Sigmoid colon (tissue), 7 donors: ENCODE data around the gene TSPYL6. TPM values are rescaled to one million over a fixed set of nuclear protein-coding genes. Genes with fewer than 3 reads are reported as not detected.

Experiments
- DNase-seq: peaks from one replicate; pipeline ENCODE4 v3.0.0-alpha.2; 2019
- H3K27ac ChIP-seq, 4 donors: fragments of 200-600 bp; sonication (generic); one replicate each; pipeline ENCODE4 v1.5.1; 2016 to 2019; ENCODE audit warnings: mild to moderate bottlenecking in 1 of 4
- H3K27me3 ChIP-seq, 3 donors: fragments of 200-600 bp; sonication (generic); one replicate each; pipeline ENCODE4 v1.5.1; 2019; ENCODE audit warnings: mild to moderate bottlenecking in 1 of 3
- H3K36me3 ChIP-seq, 4 donors: fragments of 200-600 bp; sonication (generic); one replicate each; pipeline ENCODE4 v1.5.1; 2016 to 2019
- H3K4me1 ChIP-seq, 4 donors: fragments of 200-600 bp; sonication (generic); one replicate each; pipeline ENCODE4 v1.5.1; 2017 to 2019
- H3K4me3 ChIP-seq, 4 donors: fragments of 200-600 bp; sonication (generic); one replicate each; pipeline ENCODE4 v1.5.1; 2017 to 2019; ENCODE audit warnings: mild to moderate bottlenecking in 2 of 4, moderate library complexity in 1 of 4
- H3K9me3 ChIP-seq, 4 donors: fragments of 200-600 bp in 3 of 4; sonication (generic) in 3 of 4; one replicate each; pipeline versions ENCODE4 v1.5.1 to v1.6.1; 2013 to 2019
- CTCF ChIP-seq, 4 experiments: fragments of 450-650 bp in 3 of 4; fragments of 200-600 bp in 1 of 4; IDR thresholded peaks; one replicate each; pipeline ENCODE4 v1.5.1; 2016 to 2019; ENCODE audit warnings: antibody characterized with exemption in 4 of 4, mild to moderate bottlenecking in 3 of 4, moderate library complexity in 2 of 4
- EP300 ChIP-seq, 4 donors: sonication (generic); formaldehyde crosslinking; IDR thresholded peaks; one replicate each; pipeline ENCODE4 v1.6.1; 2017; ENCODE audit warnings: antibody characterized with exemption in 4 of 4
- POLR2A ChIP-seq, 2 donors: fragments of 450-650 bp; IDR thresholded peaks; one replicate each; pipeline ENCODE4 v1.6.1; 2016; ENCODE audit warnings: antibody characterized with exemption in 2 of 2, mild to moderate bottlenecking in 2 of 2, moderate library complexity in 2 of 2
- POLR2AphosphoS5 ChIP-seq, 4 donors: sonication (generic); formaldehyde crosslinking; IDR thresholded peaks; one replicate each; pipeline ENCODE4 v1.6.1; 2017; ENCODE audit warnings: antibody characterized with exemption in 4 of 4
- WGBS, 2 donors: extraction: QIAGEN DNeasy Blood & Tissue Kit; methylation state at CpG; one replicate each; pipeline ENCODE4 v1.1.7; 2013; 5-methylcytosine and 5-hydroxymethylcytosine counted together
- intact Hi-C: fragments of 100-400 bp; cut with DNase I; formaldehyde crosslinking; loops from one replicate; pipeline ENCODE4 v1.15.1; 2023
- polyA plus RNA-seq, 3 donors: library from polyadenylated mRNA; stranded (reverse); fragments of 200-250 nt; gene quantifications; one replicate each; pipeline ENCODE4 v1.2.3, GENCODE V29; 2013
- total RNA-seq, 4 donors: library from RNA; depleted of rRNA; stranded (reverse); fragments of >200 nt; gene quantifications; one replicate each; pipeline ENCODE4 v1.1.0, GENCODE V29; 2016
- donor health status: healthy with polysubstance abuse.
- donor health status: Bipolar disorder and iron deficiency.
- donor health status: healthy.

The TSPYL6 gene
- total and polyA plus RNA-seq, 7 donors, result 0.16 TPM; not detected in 6

- Histone ChIP-seq H3K9me3 (no peaks in the 10 kb centered on the region), H3K36me3 (no peaks in the 10 kb centered on the region), H3K27ac (no peak overlapping the region), H3K4me3 (no peak overlapping the region), H3K27me3 (no peaks in the 10 kb centered on the region), H3K4me1 (peaks cover 0 to 9% (median 0%) of the 10 kb centered on the region in 4 donors)
- intact Hi-C loops, result no loop called here
- TF ChIP-seq EP300 (IDR thresholded peaks at IDR 0.05), result no peak
- no peak for TF ChIP-seq POLR2A (IDR thresholded peaks at IDR 0.05)
- TF ChIP-seq POLR2AphosphoS5 (IDR thresholded peaks at IDR 0.05), result no peak
- no peak for TF ChIP-seq CTCF (IDR thresholded peaks at IDR 0.05)
- no peak for DNase-seq
- WGBS, 2 donors, result 96 to 97% methylated on average over 2 of the region's 2 CpGs
Observed at GRCh38 chr2:54260241-54260595, 4.2 kb upstream of the TSPYL6 start.

- H3K4me3 ChIP-seq, result no peak overlapping the region
- no peaks in the 10 kb centered on the region for H3K27me3 ChIP-seq
- intact Hi-C loops, result no loop called here
- H3K36me3 ChIP-seq, result no peaks in the 10 kb centered on the region
- peaks cover 0 to 9% (median 0%) of the 10 kb centered on the region in 4 donors for H3K4me1 ChIP-seq
- no peak overlapping the region for H3K27ac ChIP-seq
- WGBS, 2 donors, result 88% methylated on average over 6 of the region's 6 CpGs
- TF ChIP-seq POLR2A (IDR thresholded peaks at IDR 0.05) (no peak), EP300 (IDR thresholded peaks at IDR 0.05) (no peak), CTCF (IDR thresholded peaks at IDR 0.05) (no peak), POLR2AphosphoS5 (IDR thresholded peaks at IDR 0.05) (no peak)
- H3K9me3 ChIP-seq, result no peaks in the 10 kb centered on the region
- DNase-seq, result no peak
Observed at GRCh38 chr2:54259413-54260240, 3.6 kb upstream of the TSPYL6 start.

GRCh38 chr2:54258166-54258565, 2.1 kb upstream of the TSPYL6 start:
- TF ChIP-seq POLR2A (IDR thresholded peaks at IDR 0.05), result no peak
- TF ChIP-seq CTCF (IDR thresholded peaks at IDR 0.05), result no peak
- no peak for TF ChIP-seq EP300 (IDR thresholded peaks at IDR 0.05)
- no peak for TF ChIP-seq POLR2AphosphoS5 (IDR thresholded peaks at IDR 0.05)
- Histone ChIP-seq H3K36me3 (no peaks in the 10 kb centered on the region), H3K27me3 (no peaks in the 10 kb centered on the region), H3K27ac (no peak overlapping the region), H3K4me1 (peaks cover 0 to 9% (median 0%) of the 10 kb centered on the region in 4 donors), H3K4me3 (no peak overlapping the region), H3K9me3 (no peaks in the 10 kb centered on the region)
- WGBS, 2 donors, result 79 to 88% methylated on average over 2 of the region's 2 CpGs
- intact Hi-C loops, result no loop called here
- no peak for DNase-seq

GRCh38 chr2:54255230-54256090, 569 bp downstream of the TSPYL6 start:
- no peak for TF ChIP-seq POLR2A (IDR thresholded peaks at IDR 0.05)
- no peak for TF ChIP-seq POLR2AphosphoS5 (IDR thresholded peaks at IDR 0.05)
- TF ChIP-seq EP300 (IDR thresholded peaks at IDR 0.05), result no peak
- no peak for DNase-seq
- H3K27ac ChIP-seq, result no peak overlapping the region
- H3K4me3 ChIP-seq, result no peak overlapping the region
- WGBS, 2 donors, result 93 to 94% methylated on average over 37 of the region's 37 CpGs
- no peaks in the 10 kb centered on the region for H3K27me3 ChIP-seq
- H3K4me1 ChIP-seq, result no peaks in the 10 kb centered on the region
- H3K9me3 ChIP-seq, result no peaks in the 10 kb centered on the region
- intact Hi-C loops, result no loop called here
- no peaks in the 10 kb centered on the region for H3K36me3 ChIP-seq

- no peak overlapping the region for H3K27ac ChIP-seq
- no peaks in the 10 kb centered on the region for H3K9me3 ChIP-seq
- H3K27me3 ChIP-seq, result no peaks in the 10 kb centered on the region
- intact Hi-C loops, result no loop called here
- DNase-seq, result no peak
- no peak overlapping the region for H3K4me3 ChIP-seq
- no peak for TF ChIP-seq POLR2AphosphoS5 (IDR thresholded peaks at IDR 0.05)
- no peaks in the 10 kb centered on the region for H3K36me3 ChIP-seq
- H3K4me1 ChIP-seq, result no peaks in the 10 kb centered on the region
Observed at GRCh38 chr2:54254180-54254579, 1.8 kb downstream of the TSPYL6 start.
